GM19035 (cell line): ENCODE measurements around the gene ENKD1.

Experiments
- ATAC-seq: cut with Tn5 transposase; IDR thresholded peaks from one replicate; pipeline ENCODE4 v1.9.1; 2021; ENCODE audit not compliant: unreplicated experiment

The ENKD1 gene

GRCh38 chr16:67664258-67664657 is 2.3 kb downstream of the ENKD1 start:
- ATAC-seq = no peak

GRCh38 chr16:67663877-67664222 is 2.7 kb downstream of the ENKD1 start:
- no peak for ATAC-seq

GRCh38 chr16:67663151-67663876 is 3.2 kb downstream of the ENKD1 start:
- ATAC-seq = no peak

- no peak for ATAC-seq
These were observed 3.9 kb downstream of the ENKD1 start for GRCh38 chr16:67662653-67663010.

- ATAC-seq = no peak
These were observed 4.5 kb downstream of the ENKD1 start for GRCh38 chr16:67661886-67662652.

- peak; percentile 1 for ATAC-seq
These were observed 5.3 kb downstream of the ENKD1 start for GRCh38 chr16:67661101-67661761.

- peak; percentile 78 for ATAC-seq
These were observed 6.0 kb downstream of the ENKD1 start, which contains the start of gene PARD6A for GRCh38 chr16:67660564-67661028. PARD6A (plus strand) TSS chr16:67660960; CDS start chr16:67661039, 79 bp downstream.

- peak; percentile 53 for ATAC-seq
These were observed 6.6 kb downstream of the ENKD1 start, which contains the start of gene ACD for GRCh38 chr16:67659675-67660563. ACD (minus strand) TSS chr16:67660260; CDS start chr16:67660220, 40 bp downstream.

GRCh38 chr16:67658849-67659674 is 7.5 kb downstream of the ENKD1 start:
- no peak for ATAC-seq

- no peak for ATAC-seq
These were observed 8.6 kb downstream of the ENKD1 start for GRCh38 chr16:67657751-67658518.

- no peak for ATAC-seq
These were observed 9.4 kb downstream of the ENKD1 start for GRCh38 chr16:67657017-67657608.

GRCh38 chr16:67656344-67657016 is 10.1 kb downstream of the ENKD1 start:
- ATAC-seq = no peak

- ATAC-seq = no peak
These were observed 11.2 kb downstream of the ENKD1 start for GRCh38 chr16:67655363-67655762.

- ATAC-seq = no peak
These were observed 12.1 kb downstream of the ENKD1 start for GRCh38 chr16:67654403-67654911.

- ATAC-seq = no peak
These were observed 12.7 kb downstream of the ENKD1 start for GRCh38 chr16:67653789-67654402.

- ATAC-seq = no peak
These were observed 13.3 kb downstream of the ENKD1 start for GRCh38 chr16:67653128-67653788.

GRCh38 chr16:67652578-67653127 is 13.9 kb downstream of the ENKD1 start:
- ATAC-seq = no peak
